22Rv1 (cell line): ENCODE data around the gene ATP1B3.

Source experiments
- CTCF ChIP-seq: fragments of 450-650 bp; IDR thresholded peaks from 2 replicates; pipeline ENCODE4 v1.5.1; 2017; ENCODE audit warnings: mild to moderate bottlenecking
- ZFX ChIP-seq: fragments of 450-650 bp; IDR thresholded peaks from 2 replicates; pipeline ENCODE4 v1.6.1; 2017; ENCODE audit warnings: antibody characterized with exemption, borderline replicate concordance

DNA sequence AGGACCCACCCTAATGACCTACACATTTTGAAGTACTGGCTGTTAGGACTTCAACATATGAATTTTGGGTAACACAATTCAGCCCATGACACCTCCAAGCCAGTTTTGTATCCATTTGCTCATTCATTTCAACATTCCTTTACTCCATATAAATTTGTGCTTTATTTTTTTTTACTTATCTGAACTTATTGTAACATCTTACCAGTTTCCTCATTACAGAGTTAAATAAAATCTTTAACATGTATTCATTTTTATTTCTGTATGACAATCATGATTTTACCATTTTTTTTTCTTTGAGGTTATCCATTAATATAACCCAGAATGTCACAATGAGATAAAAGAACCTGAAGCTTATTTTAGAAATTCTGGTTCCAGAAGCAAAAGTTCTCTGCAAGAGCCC lies 48.0 kb upstream of the ATP1B3 start:
- no peak for TF ChIP-seq CTCF
- TF ChIP-seq ZFX, result no peak
